ENCODE measurements around the gene ADK. TPM values are rescaled to one million over a fixed set of nuclear protein-coding genes. Genes with fewer than 3 reads are reported as not detected.

The ADK gene
- total and polyA plus RNA-seq, 2 donors (not counting 1 experiment from before 2014, with no cell fraction given), result 25.3 to 47.8 TPM

DNA sequence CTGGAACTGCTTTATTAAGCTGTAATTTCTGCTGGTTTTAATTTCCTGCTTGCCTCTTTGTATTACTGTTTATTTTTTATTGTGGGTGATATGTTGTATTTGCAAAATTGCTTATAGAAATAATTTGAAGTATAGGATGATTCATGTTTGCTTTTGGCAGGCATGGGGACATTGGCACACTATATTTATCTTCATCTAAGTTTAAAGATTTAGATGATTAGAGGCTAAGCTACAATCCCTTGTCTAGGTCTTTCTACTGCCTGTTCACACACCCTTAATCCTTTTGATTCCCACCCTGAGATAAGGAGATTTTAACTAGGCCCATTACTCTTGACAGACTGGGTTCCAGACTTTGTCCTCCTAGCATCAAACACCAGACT, 492.6 kb downstream of the ADK start:
- Histone ChIP-seq H3K79me2 (ENCODE audit: control insufficient read depth, insufficient read depth, low read length) (no peaks in the 10 kb centered on the region), H3K27me3 (ENCODE audit: control insufficient read depth, insufficient read depth, low read length) (no peaks in the 10 kb centered on the region), H3K4me3 (replicated peaks in 1 of 4; ENCODE audit: control extremely low read depth in 1 of 4, insufficient read depth in 1 of 4, low read depth in 3 of 4, low read length in 4 of 4) (no peak overlapping the region), H3K4me1 (ENCODE audit: control insufficient read depth, extremely low read depth, insufficient read depth, low read length) (no peaks in the 10 kb centered on the region), H2AFZ (ENCODE audit: low read length) (no peak overlapping the region), H3K9ac (ENCODE audit: insufficient read depth, low read length) (no peak overlapping the region), H3K9me3 (ENCODE audit: control insufficient read depth, insufficient read depth, low read depth, low read length) (no peaks in the 10 kb centered on the region), H4K20me1 (ENCODE audit: control insufficient read depth, extremely low read depth, insufficient read depth, low read length) (no peaks in the 10 kb centered on the region), H3K27ac (ENCODE audit: insufficient read depth, low read length) (no peak overlapping the region), H3K36me3 (ENCODE audit: control insufficient read depth, insufficient read depth, low read length) (no peaks in the 10 kb centered on the region), H3K4me2 (ENCODE audit: extremely low read depth, insufficient read depth, low read length) (no peak overlapping the region)
- TF ChIP-seq, protein P1, sequence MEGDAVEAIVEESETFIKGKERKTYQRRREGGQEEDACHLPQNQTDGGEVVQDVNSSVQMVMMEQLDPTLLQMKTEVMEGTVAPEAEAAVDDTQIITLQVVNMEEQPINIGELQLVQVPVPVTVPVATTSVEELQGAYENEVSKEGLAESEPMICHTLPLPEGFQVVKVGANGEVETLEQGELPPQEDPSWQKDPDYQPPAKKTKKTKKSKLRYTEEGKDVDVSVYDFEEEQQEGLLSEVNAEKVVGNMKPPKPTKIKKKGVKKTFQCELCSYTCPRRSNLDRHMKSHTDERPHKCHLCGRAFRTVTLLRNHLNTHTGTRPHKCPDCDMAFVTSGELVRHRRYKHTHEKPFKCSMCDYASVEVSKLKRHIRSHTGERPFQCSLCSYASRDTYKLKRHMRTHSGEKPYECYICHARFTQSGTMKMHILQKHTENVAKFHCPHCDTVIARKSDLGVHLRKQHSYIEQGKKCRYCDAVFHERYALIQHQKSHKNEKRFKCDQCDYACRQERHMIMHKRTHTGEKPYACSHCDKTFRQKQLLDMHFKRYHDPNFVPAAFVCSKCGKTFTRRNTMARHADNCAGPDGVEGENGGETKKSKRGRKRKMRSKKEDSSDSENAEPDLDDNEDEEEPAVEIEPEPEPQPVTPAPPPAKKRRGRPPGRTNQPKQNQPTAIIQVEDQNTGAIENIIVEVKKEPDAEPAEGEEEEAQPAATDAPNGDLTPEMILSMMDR (conservative IDR thresholded peaks at IDR 0.05 in 1 of 2, IDR thresholded peaks at IDR 0.05 in 1 of 2; ENCODE audit: low read depth in 1 of 2, low read length in 2 of 2), result no peak
- no peak for TF ChIP-seq EZH2 (IDR thresholded peaks at IDR 0.05; ENCODE audit: low read length, missing control alignments)
- DNase-seq (ENCODE audit: low read depth in 2 of 2), result peak in 1 of 2 donors; percentile 37

DNA sequence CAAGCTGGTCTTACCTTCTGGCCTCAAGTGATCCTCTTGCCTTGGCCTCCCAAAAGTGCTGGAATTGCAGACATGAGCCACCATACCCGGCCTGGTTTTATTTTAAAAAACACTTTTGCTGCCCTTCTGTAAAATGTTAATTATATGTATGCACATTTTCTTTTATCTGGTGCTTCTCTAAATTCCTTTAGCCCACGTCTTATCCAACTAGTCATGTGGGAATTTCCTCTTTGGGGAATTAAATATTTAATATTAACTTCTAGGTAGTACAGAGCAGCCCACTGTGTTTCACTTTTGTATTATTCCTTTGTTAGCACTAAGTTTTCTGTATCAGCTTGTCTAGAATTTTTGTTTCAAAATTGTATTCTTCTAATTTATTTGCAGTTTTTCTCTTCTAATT, 493.7 kb downstream of the ADK start:
- no peaks in the 10 kb centered on the region for H3K36me3 ChIP-seq (ENCODE audit: control insufficient read depth, insufficient read depth, low read length)
- no peaks in the 10 kb centered on the region for H3K79me2 ChIP-seq (ENCODE audit: control insufficient read depth, insufficient read depth, low read length)
- H3K27me3 ChIP-seq (ENCODE audit: control insufficient read depth, insufficient read depth, low read length), result no peaks in the 10 kb centered on the region
- no peak overlapping the region for H3K9ac ChIP-seq (ENCODE audit: insufficient read depth, low read length)
- TF ChIP-seq EZH2 (IDR thresholded peaks at IDR 0.05; ENCODE audit: low read length, missing control alignments), result no peak
- TF ChIP-seq, protein P1 (conservative IDR thresholded peaks at IDR 0.05 in 1 of 2, IDR thresholded peaks at IDR 0.05 in 1 of 2; ENCODE audit: low read depth in 1 of 2, low read length in 2 of 2), result no peak
- H2AFZ ChIP-seq (ENCODE audit: low read length), result no peak overlapping the region
- no peak overlapping the region for H3K4me2 ChIP-seq (ENCODE audit: extremely low read depth, insufficient read depth, low read length)
- H3K4me1 ChIP-seq (ENCODE audit: control insufficient read depth, extremely low read depth, insufficient read depth, low read length), result no peaks in the 10 kb centered on the region
- no peaks in the 10 kb centered on the region for H4K20me1 ChIP-seq (ENCODE audit: control insufficient read depth, extremely low read depth, insufficient read depth, low read length)
- DNase-seq (ENCODE audit: low read depth in 2 of 2), result no peak
- no peak overlapping the region for H3K4me3 ChIP-seq (replicated peaks in 1 of 4; ENCODE audit: control extremely low read depth in 1 of 4, insufficient read depth in 1 of 4, low read depth in 3 of 4, low read length in 4 of 4)
- no peaks in the 10 kb centered on the region for H3K9me3 ChIP-seq (ENCODE audit: control insufficient read depth, insufficient read depth, low read depth, low read length)
- no peak overlapping the region for H3K27ac ChIP-seq (ENCODE audit: insufficient read depth, low read length)

DNA sequence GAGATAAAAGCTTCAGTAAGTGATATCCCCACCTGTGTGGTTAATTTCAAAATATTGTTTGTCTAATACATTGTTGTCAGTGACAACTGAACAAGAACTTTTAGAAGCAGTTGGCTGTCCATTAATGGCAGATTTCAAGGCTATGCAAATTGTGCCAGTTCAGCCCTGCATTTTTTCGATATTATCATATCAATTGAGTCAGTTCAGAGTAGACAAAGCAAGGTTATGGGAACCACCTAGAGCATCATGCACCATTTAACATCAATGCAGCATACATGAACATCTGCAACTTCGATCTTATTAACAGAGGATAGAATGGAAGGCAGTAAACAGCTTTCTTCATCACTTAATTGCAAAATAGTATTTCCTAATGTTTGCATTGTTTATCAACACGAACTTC, 494.7 kb downstream of the ADK start:
- H3K27me3 ChIP-seq (ENCODE audit: control insufficient read depth, insufficient read depth, low read length), result no peaks in the 10 kb centered on the region
- no peak overlapping the region for H3K4me3 ChIP-seq (replicated peaks in 1 of 4; ENCODE audit: control extremely low read depth in 1 of 4, insufficient read depth in 1 of 4, low read depth in 3 of 4, low read length in 4 of 4)
- H2AFZ ChIP-seq (ENCODE audit: low read length), result no peak overlapping the region
- H3K4me1 ChIP-seq (ENCODE audit: control insufficient read depth, extremely low read depth, insufficient read depth, low read length), result no peaks in the 10 kb centered on the region
- H3K9ac ChIP-seq (ENCODE audit: insufficient read depth, low read length), result no peak overlapping the region
- TF ChIP-seq EZH2 (IDR thresholded peaks at IDR 0.05; ENCODE audit: low read length, missing control alignments), result no peak
- TF ChIP-seq, protein P1 (conservative IDR thresholded peaks at IDR 0.05 in 1 of 2, IDR thresholded peaks at IDR 0.05 in 1 of 2; ENCODE audit: low read depth in 1 of 2, low read length in 2 of 2), result no peak
- H4K20me1 ChIP-seq (ENCODE audit: control insufficient read depth, extremely low read depth, insufficient read depth, low read length), result no peaks in the 10 kb centered on the region
- H3K79me2 ChIP-seq (ENCODE audit: control insufficient read depth, insufficient read depth, low read length), result no peaks in the 10 kb centered on the region
- no peak for DNase-seq (ENCODE audit: low read depth in 2 of 2)
- H3K4me2 ChIP-seq (ENCODE audit: extremely low read depth, insufficient read depth, low read length), result no peak overlapping the region
- no peaks in the 10 kb centered on the region for H3K9me3 ChIP-seq (ENCODE audit: control insufficient read depth, insufficient read depth, low read depth, low read length)
- H3K36me3 ChIP-seq (ENCODE audit: control insufficient read depth, insufficient read depth, low read length), result no peaks in the 10 kb centered on the region
- H3K27ac ChIP-seq (ENCODE audit: insufficient read depth, low read length), result no peak overlapping the region

Data from fibroblast of lung (primary cell).